GM13977 (cell line): ENCODE measurements around the gene ITPRID1.

Experiments
- DNase-seq: peaks from one replicate; pipeline ENCODE4 v3.0.0; 2012; ENCODE audit warnings: low spot score
- in situ Hi-C: fragments of 300-500 bp; cut with MboI; formaldehyde crosslinking; loops from one replicate; pipeline ENCODE4 v1.12.0; 2022; ENCODE audit warnings: low sequenced_read_pairs, low pct_unique_long_range_greater_than_20kb, mixed read lengths, inconsistent platforms; ENCODE audit not compliant: unreplicated experiment
- TF ChIP-seq, protein P1 (sequence below): IDR thresholded peaks from 2 replicates; pipeline ENCODE4 v1.5.1; 2012; ENCODE audit warnings: mild to moderate bottlenecking, control low read depth; ENCODE audit not compliant: insufficient read depth; ENCODE audit errors: extremely low read depth, missing control alignments

The ITPRID1 gene

DNA sequence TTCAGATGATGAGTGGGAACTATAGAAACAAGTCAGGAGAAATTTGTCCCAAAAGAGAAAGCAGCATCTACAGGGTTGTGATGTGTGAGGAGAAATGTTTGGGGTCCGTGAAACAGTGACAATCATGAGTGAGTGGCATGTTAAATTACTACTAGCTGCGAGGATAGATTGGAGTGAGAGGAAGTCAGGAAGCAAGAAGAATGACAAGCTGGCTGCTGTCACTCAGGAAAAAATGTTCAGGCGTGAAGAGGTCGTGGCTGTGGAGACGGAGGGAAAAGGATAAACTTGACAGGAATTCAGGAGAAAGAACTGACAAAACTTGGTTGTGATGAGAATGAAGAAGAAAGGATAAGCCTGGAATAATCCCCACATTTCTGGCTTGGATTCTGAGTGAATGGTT lies 5.1 kb upstream of the ITPRID1 start:
- in situ Hi-C loops: no loop called here
- TF ChIP-seq, protein P1, sequence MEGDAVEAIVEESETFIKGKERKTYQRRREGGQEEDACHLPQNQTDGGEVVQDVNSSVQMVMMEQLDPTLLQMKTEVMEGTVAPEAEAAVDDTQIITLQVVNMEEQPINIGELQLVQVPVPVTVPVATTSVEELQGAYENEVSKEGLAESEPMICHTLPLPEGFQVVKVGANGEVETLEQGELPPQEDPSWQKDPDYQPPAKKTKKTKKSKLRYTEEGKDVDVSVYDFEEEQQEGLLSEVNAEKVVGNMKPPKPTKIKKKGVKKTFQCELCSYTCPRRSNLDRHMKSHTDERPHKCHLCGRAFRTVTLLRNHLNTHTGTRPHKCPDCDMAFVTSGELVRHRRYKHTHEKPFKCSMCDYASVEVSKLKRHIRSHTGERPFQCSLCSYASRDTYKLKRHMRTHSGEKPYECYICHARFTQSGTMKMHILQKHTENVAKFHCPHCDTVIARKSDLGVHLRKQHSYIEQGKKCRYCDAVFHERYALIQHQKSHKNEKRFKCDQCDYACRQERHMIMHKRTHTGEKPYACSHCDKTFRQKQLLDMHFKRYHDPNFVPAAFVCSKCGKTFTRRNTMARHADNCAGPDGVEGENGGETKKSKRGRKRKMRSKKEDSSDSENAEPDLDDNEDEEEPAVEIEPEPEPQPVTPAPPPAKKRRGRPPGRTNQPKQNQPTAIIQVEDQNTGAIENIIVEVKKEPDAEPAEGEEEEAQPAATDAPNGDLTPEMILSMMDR: no peak
- no peak for DNase-seq

DNA sequence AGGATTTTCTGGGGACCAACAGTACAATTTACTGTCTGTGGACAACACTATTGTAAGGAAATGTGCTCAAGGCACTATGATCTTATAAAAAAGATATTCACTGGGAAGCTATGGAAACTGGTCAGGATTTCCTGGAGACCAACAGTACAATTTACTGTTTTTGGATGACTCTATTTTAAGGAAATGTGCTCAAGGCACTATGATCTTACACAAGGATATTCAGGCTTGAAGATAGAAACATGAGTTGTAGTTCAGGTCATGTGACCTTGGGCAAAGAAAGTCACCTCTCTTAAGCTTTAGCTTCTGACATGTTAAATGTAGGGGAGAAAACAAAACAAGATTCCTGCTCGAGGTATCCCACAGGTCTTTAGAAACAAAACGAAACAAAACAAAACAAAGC lies 1.7 kb upstream of the ITPRID1 start:
- DNase-seq: no peak
- TF ChIP-seq, protein P1: no peak
- in situ Hi-C loops: no loop called here

DNA sequence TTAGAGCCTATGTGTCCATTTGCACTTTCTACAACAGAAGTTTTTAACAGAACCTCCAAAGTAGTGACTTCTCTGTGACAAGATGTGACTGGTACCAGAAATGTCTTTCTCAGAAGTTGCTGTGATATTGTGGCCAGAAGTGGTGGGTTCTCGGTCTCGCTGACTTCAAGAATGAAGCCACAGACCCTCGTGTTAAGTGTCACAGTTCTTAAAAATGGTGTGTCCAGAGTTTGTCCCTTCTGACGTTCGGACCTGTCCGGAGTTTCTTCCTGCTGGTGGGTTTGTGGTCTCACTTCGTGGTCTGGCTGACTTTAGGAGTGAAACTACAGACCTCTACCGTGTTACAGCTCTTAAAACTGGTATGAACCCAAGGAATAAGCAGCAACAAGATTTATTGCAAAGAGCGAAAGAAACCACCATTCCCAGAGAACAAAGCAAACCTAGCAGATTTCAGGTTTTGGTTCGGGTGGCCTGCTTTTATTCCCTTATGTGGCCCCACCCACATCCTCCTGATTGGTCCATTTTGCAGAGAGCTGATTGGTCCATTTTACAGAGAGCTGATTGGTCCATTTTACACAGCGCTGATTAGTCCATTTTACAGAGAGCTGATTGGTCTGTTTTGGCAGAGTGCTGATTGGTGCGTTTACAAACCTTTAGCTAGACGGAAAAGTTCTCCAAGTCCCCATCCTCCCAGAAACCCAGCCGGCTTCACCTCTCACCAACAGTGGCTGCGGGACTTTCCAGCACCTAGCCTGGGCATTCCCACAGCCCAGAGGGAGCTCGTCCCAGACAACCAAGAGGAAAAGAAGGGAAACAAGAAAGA lies 3.0 kb downstream of the ITPRID1 start:
- in situ Hi-C loops: no loop called here
- DNase-seq: no peak
- TF ChIP-seq, protein P1: no peak

DNA sequence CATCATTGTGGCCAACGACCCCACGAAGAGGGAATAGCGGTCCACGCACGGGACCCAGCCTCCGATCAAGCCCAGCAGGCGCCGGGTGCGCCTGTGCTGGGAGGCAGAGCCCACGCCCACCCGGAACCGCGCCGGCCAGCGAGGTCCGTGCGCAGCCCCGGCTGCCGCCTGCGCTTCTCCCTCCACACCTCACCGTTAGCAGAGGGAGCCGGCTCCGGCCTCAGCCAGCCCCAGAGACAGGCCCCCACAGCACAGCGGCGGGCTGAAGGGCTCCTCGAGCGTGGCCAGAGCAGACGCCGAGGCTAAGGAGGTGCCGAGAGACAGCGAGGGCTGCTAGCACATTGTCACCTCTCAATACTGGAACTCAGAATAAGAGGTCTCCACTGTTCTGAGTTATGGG lies 3.6 kb downstream of the ITPRID1 start:
- TF ChIP-seq, protein P1: no peak
- DNase-seq: no peak
- in situ Hi-C loops: no loop called here

DNA sequence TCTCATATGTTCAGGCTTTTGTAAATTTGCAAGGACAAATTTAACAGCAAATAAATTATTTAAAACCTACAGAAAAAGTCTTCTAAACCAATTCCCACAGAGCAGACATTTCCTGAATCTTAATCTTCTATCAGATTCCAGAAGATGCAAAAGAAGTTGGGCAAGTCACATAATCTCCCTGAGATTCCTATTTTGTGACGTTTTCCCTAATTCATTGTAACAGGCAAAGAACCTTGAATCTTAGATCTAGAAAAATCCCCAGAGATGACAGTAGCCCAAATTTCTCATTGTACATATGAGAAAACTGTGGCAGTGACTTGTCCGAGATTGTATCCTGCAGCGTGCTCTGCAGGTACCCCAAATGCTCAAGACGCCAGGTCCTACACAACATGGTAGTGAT lies 4.9 kb downstream of the ITPRID1 start:
- in situ Hi-C loops: no loop called here
- TF ChIP-seq, protein P1: no peak
- no peak for DNase-seq

DNA sequence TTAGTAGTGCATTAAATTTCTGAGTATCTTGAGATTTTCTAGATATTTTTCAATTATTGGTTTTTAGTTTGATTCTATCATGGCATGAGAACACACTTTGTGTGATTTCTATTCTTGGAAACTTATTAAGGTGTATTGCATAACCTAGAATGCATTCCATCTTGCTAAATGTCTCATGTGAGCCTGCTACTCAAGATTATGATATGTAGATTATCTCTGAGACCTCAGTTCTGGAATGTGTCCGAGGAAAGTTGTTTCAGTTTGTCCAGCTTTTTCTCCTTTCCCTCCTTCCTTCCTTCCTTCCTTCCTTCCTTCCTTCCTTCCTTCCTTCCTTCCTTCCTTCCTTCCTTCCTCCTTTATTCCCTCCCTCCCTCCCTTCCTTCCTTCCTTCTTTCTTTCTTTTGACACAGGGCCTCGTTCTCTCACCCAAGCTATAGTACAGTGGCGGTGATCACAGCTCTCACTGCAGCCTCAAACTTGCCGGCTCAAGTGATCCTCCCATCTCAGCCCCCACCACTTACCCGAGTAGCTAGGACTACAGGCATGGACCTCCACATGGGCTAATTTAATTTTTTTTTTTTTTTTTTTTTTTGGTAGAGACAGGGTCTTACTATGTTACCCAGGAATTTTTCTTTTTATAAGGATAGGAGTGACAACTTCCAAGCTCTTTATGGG lies 7.6 kb downstream of the ITPRID1 start:
- in situ Hi-C loops: no loop called here
- TF ChIP-seq, protein P1: no peak
- no peak for DNase-seq
